Breast epithelium (tissue), 4 donors: ENCODE data around the gene ESPN. TPM values are rescaled to one million over a fixed set of nuclear protein-coding genes. Genes with fewer than 3 reads are reported as not detected.
A peak's percentile ranks its signal among the peaks of the same experiment; 100 is the strongest.
"Not testable (repeated sequence)": the region's sequence is repeated elsewhere in the genome, so short reads cannot be mapped to it uniquely, and the experiment has no call there.

Experiments used
- DNase-seq, 2 donors: peaks; one replicate each; pipeline ENCODE4 v3.0.0-alpha.2; 2019; ENCODE audit warnings: low spot score in 2 of 2
- H3K27ac ChIP-seq, 2 donors: fragments of 200-600 bp; sonication (generic) in 1 of 2; one replicate each; pipeline ENCODE4 v1.5.1; 2016 to 2019; ENCODE audit warnings: mild to moderate bottlenecking in 1 of 2
- H3K27me3 ChIP-seq, 2 donors: fragments of 200-600 bp; sonication (generic) in 1 of 2; one replicate each; pipeline versions ENCODE4 v1.5.1 to v1.6.0; 2017 to 2019; ENCODE audit warnings: control low read depth in 1 of 2, mild to moderate bottlenecking in 1 of 2
- H3K36me3 ChIP-seq: fragments of 200-600 bp; one replicate; pipeline ENCODE4 v1.5.1; 2019
- H3K4me1 ChIP-seq, 2 donors: fragments of 200-600 bp; sonication (generic); one replicate each; pipeline ENCODE4 v1.5.1; 2016 to 2019; ENCODE audit warnings: control low read depth in 1 of 2
- H3K4me3 ChIP-seq, 3 donors: fragments of 200-600 bp; sonication (generic); 1 replicate in 2 of 3; 2 replicates in 1 of 3; pipeline ENCODE4 v1.5.1; 2016 to 2019; ENCODE audit warnings: mild to moderate bottlenecking in 3 of 3, moderate library complexity in 2 of 3
- H3K9me3 ChIP-seq, 2 donors: fragments of 200-600 bp; sonication (generic) in 1 of 2; one replicate each; pipeline ENCODE4 v1.5.1; 2016 to 2019; ENCODE audit warnings: control low read depth in 1 of 2
- POLR2A ChIP-seq: fragments of 450-650 bp; IDR thresholded peaks from one replicate; pipeline ENCODE4 v1.6.1; 2016; ENCODE audit warnings: antibody characterized with exemption, mild to moderate bottlenecking, moderate library complexity
- POLR2AphosphoS5 ChIP-seq, 3 donors: sonication (generic); formaldehyde crosslinking; IDR thresholded peaks; one replicate each; pipeline ENCODE4 v1.6.1; 2017; ENCODE audit warnings: antibody characterized with exemption in 3 of 3
- intact Hi-C: fragments of 100-400 bp; cut with DNase I; formaldehyde crosslinking; loops from one replicate; pipeline ENCODE4 v1.15.1; 2023; ENCODE audit warnings: low total_unique reads
- total RNA-seq, 3 donors: library from RNA; depleted of rRNA; stranded (reverse); fragments of >200 nt; gene quantifications; one replicate each; pipeline ENCODE4 v1.1.0, GENCODE V29; 2016
- TF ChIP-seq, protein P1 (sequence below), 3 donors: fragments of 450-650 bp; IDR thresholded peaks; one replicate each; pipeline ENCODE4 v1.5.1; 2016 to 2017; ENCODE audit warnings: antibody characterized with exemption in 3 of 3, mild to moderate bottlenecking in 3 of 3, moderate library complexity in 3 of 3

ESPN gene
- total RNA-seq, 3 donors from 2014 or later: 10.8 to 11.1 TPM; not detected in 1

- H3K27ac ChIP-seq: peak overlapping the region; percentile 82 to 86
- H3K36me3 ChIP-seq: no peaks in the 10 kb centered on the region
- no peak for DNase-seq
- H3K9me3 ChIP-seq: no peaks in the 10 kb centered on the region
- intact Hi-C loops: loop anchor here (10.0 kb wide), 1 partner anchor 153 kb away; no protein-coding TSS in a partner anchor
- peaks cover 6 to 10% of the 10 kb centered on the region in 2 donors for H3K4me1 ChIP-seq
- H3K4me3 ChIP-seq: no peak overlapping the region
- TF ChIP-seq POLR2A: no peak
- TF ChIP-seq POLR2AphosphoS5 (IDR thresholded peaks at IDR 0.05): no peak
- TF ChIP-seq, protein P1, sequence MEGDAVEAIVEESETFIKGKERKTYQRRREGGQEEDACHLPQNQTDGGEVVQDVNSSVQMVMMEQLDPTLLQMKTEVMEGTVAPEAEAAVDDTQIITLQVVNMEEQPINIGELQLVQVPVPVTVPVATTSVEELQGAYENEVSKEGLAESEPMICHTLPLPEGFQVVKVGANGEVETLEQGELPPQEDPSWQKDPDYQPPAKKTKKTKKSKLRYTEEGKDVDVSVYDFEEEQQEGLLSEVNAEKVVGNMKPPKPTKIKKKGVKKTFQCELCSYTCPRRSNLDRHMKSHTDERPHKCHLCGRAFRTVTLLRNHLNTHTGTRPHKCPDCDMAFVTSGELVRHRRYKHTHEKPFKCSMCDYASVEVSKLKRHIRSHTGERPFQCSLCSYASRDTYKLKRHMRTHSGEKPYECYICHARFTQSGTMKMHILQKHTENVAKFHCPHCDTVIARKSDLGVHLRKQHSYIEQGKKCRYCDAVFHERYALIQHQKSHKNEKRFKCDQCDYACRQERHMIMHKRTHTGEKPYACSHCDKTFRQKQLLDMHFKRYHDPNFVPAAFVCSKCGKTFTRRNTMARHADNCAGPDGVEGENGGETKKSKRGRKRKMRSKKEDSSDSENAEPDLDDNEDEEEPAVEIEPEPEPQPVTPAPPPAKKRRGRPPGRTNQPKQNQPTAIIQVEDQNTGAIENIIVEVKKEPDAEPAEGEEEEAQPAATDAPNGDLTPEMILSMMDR (IDR thresholded peaks at IDR 0.05): no peak
- H3K27me3 ChIP-seq: no peaks in the 10 kb centered on the region
Observed at GRCh38 chr1:6491966-6492365, 67.4 kb downstream of the ESPN start.

GRCh38 chr1:6493834-6494223 is 69.3 kb downstream of the ESPN start:
- H3K4me3 ChIP-seq, DNase-seq: not testable (repeated sequence)
- peaks cover 10 to 14% of the 10 kb centered on the region in 2 donors for H3K4me1 ChIP-seq

DNA sequence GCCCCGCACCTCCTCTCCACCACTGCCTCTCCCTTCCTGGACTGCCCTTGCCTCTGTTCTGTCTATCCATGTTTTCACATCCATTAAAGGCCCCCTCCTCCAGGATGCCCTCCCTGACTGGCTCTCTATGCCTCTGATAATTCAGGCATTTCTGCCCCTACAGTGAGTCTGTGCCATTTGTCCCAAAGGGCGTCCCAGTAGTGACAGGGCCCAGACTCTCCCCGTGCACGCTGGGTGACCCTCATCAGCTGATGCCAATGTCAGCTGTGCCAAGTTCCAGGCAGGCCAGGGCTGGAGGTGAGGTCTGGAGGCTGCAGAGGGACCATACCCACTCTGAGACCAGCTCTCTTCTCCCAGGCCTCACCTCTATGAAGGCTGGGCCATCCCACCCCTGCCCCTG is 70.1 kb downstream of the ESPN start:
- H3K9me3 ChIP-seq: no peaks in the 10 kb centered on the region
- TF ChIP-seq POLR2AphosphoS5 (IDR thresholded peaks at IDR 0.05) (no peak), POLR2A (no peak)
- TF ChIP-seq, protein P1 (IDR thresholded peaks at IDR 0.05): no peak
- H3K36me3 ChIP-seq: no peaks in the 10 kb centered on the region
- DNase-seq: no peak
- H3K27ac ChIP-seq: peak overlapping the region; percentile 15 to 48
- peaks cover 10 to 14% of the 10 kb centered on the region in 2 donors for H3K4me1 ChIP-seq
- no peaks in the 10 kb centered on the region for H3K27me3 ChIP-seq
- intact Hi-C loops: loop anchor here (10.0 kb wide), 1 partner anchor 150 kb away; no protein-coding TSS in a partner anchor
- H3K4me3 ChIP-seq: no peak overlapping the region

More at GRCh38 chr1:6493834-6494223, 69.3 kb downstream of the ESPN start:
- not testable (repeated sequence) for H3K36me3 ChIP-seq, H3K27ac ChIP-seq, H3K9me3 ChIP-seq, H3K27me3 ChIP-seq
- intact Hi-C loops: loop anchor here (10.0 kb wide), 1 partner anchor 151 kb away; no protein-coding TSS in a partner anchor

DNA sequence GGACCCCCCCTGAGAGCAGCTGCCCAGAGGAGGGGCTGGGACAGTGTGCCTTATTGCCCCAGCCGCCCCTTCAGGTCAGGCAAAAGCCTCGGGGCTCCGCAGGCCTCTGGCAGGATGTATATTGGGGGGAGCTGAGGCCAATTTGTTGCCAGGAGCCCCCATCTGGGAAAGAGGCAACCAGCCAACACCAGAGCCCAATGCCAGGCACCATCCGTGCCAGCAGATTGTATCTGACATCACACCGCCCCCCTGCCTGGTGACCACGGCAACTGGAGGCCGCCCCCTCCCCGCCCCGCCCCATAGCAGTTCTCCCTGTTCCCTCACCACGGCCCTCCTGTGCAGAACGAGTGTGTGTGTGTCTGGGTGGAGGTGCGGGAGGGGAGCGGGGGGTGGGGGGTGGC is 70.5 kb downstream of the ESPN start:
- H3K36me3 ChIP-seq: no peaks in the 10 kb centered on the region
- H3K27ac ChIP-seq: peak overlapping the region; percentile 15 to 48
- no peaks in the 10 kb centered on the region for H3K27me3 ChIP-seq
- H3K4me1 ChIP-seq: peaks cover 10 to 14% of the 10 kb centered on the region in 2 donors
- no peak overlapping the region for H3K4me3 ChIP-seq
- no peaks in the 10 kb centered on the region for H3K9me3 ChIP-seq
- TF ChIP-seq POLR2A: no peak
- TF ChIP-seq, protein P1 (IDR thresholded peaks at IDR 0.05): no peak
- no peak for TF ChIP-seq POLR2AphosphoS5 (IDR thresholded peaks at IDR 0.05)
- intact Hi-C loops: loop anchor here (10.0 kb wide), 1 partner anchor 150 kb away; no protein-coding TSS in a partner anchor
- DNase-seq: no peak

DNA sequence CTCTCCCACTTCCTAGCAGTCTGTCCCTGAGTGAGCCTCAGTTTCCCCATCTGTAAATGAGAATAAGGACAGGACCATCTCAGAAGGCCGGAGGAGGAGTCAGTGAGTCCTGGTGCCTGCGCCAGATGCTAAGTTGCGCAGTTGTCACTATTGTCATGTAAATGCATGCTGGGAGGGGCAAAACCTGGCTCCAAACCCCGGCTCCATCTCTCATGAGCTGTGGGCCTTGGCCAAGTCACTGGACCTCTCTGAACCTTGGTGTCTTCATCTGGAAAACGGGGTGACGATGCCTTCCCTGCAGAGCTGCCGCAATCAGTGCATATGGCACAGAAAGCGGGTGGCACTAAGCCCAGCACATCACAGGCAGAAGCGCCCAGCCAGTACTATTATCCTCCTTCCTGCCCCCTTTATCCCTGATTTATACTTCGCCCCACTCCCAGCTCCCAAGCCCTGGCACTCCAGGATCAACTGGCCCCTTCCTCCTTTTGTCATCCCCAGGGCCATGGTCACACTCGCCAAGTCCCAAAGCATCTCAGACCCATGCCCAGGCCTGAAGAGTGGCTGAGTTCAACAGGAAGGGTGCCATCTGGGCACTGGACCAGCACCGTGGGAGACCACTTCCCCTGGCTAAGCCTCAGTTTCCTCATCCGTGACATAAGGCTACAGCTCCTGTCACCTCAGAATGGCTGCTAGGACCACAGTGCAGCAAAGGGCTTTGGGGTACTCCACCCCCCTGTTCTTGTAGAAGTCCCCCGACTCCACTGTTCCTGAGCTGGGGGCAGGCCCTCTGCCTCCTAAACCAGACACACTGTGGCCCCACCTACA is 71.2 kb downstream of the ESPN start:
- TF ChIP-seq POLR2AphosphoS5 (IDR thresholded peaks at IDR 0.05): no peak
- TF ChIP-seq, protein P1 (IDR thresholded peaks at IDR 0.05): no peak
- no peak for TF ChIP-seq POLR2A
- Histone ChIP-seq H3K4me3 (peak overlapping the region in 2 of 3 donors; percentile 64 to 92), H3K27me3 (no peaks in the 10 kb centered on the region), H3K9me3 (no peaks in the 10 kb centered on the region), H3K4me1 (peaks cover 10 to 14% of the 10 kb centered on the region in 2 donors), H3K27ac (peak overlapping the region; percentile 10 to 48), H3K36me3 (no peaks in the 10 kb centered on the region)
- intact Hi-C loops: loop anchor here (10.0 kb wide), 1 partner anchor 149 kb away; no protein-coding TSS in a partner anchor
- DNase-seq: no peak
